OCI-LY7 (cell line): ENCODE measurements around the gene MCTP2.

Source experiments
- EZH2phosphoT487 ChIP-seq: fragments of 200-600 bp; sonication (generic); IDR thresholded peaks from 2 replicates; pipeline ENCODE4 v1.6.1; 2018; ENCODE audit warnings: low read depth, borderline replicate concordance, mild to moderate bottlenecking, mixed run types, antibody characterized with exemption, low read length, moderate library complexity, mixed read lengths
- TF ChIP-seq, protein P1 (sequence below): fragments of 200-600 bp; sonication (generic); conservative IDR thresholded peaks from 2 replicates; pipeline ENCODE4 v1.5.1; 2014; ENCODE audit warnings: mild to moderate bottlenecking, antibody characterized with exemption, low read length, moderate library complexity, mixed read lengths

GRCh38 chr15:94370936-94371285, 139.6 kb downstream of the MCTP2 start:
- TF ChIP-seq, protein P1, sequence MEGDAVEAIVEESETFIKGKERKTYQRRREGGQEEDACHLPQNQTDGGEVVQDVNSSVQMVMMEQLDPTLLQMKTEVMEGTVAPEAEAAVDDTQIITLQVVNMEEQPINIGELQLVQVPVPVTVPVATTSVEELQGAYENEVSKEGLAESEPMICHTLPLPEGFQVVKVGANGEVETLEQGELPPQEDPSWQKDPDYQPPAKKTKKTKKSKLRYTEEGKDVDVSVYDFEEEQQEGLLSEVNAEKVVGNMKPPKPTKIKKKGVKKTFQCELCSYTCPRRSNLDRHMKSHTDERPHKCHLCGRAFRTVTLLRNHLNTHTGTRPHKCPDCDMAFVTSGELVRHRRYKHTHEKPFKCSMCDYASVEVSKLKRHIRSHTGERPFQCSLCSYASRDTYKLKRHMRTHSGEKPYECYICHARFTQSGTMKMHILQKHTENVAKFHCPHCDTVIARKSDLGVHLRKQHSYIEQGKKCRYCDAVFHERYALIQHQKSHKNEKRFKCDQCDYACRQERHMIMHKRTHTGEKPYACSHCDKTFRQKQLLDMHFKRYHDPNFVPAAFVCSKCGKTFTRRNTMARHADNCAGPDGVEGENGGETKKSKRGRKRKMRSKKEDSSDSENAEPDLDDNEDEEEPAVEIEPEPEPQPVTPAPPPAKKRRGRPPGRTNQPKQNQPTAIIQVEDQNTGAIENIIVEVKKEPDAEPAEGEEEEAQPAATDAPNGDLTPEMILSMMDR = no peak
- no peak for TF ChIP-seq EZH2phosphoT487
